Glomerular endothelial cell (primary cell): ENCODE results near the gene FRAS1. TPM values are rescaled to one million over a fixed set of nuclear protein-coding genes. Genes with fewer than 3 reads are reported as not detected.
"Not testable (repeated sequence)": the region's sequence is repeated elsewhere in the genome, so short reads cannot be mapped to it uniquely, and the experiment has no call there.

Experiments used
- DNase-seq: peaks from one replicate; pipeline ENCODE4 v3.0.0-alpha.2; 2011; ENCODE audit warnings: low read depth, low spot score; ENCODE audit errors: extremely low read depth
- total RNA-seq: library from RNA; depleted of rRNA; stranded (reverse); fragments of >200 nt; gene quantifications from 2 replicates; pipeline ENCODE4 v1.2.3, GENCODE V29; 2015

FRAS1 gene
- total RNA-seq, 1 donor from 2014 or later: 7.2 TPM

DNA sequence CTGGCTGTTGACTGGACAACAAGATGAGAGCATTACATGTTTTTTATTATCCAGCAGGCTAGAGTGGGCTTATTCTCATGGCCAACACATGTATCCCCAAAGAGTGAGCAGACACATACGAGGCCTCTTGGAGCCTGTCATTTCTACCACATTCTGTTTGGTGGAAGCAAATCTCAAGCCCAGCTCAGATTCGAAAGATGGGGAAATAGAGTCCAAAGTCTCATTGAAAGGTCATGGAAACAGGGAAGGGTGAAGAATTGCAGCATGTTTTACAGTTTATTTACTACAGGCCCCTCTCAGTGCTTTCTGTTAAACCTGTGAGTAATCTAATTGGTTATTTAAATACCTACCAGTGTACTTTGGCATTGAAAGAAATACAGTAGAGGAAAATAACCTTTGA is 108.6 kb downstream of the FRAS1 start:
- no peak for DNase-seq

DNA sequence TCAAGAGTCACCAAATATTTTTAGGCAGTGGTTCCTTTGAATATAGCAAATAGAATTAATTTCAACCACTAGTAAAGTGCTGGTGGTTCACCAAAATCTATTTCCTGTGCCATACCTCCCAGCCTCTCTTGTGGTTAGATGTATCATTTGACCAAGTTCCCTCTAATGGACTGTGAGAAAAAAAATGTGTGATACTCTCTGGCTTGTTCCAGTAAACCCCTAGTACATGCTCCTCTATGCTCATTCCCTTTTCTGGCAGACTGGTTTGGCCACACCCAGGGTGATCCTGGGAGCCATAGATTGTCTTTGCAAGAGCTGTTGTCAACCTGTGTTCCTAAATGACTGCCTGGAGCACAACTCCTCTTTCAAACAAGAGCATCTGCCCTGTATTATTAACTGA is 109.5 kb downstream of the FRAS1 start:
- DNase-seq: no peak

DNA sequence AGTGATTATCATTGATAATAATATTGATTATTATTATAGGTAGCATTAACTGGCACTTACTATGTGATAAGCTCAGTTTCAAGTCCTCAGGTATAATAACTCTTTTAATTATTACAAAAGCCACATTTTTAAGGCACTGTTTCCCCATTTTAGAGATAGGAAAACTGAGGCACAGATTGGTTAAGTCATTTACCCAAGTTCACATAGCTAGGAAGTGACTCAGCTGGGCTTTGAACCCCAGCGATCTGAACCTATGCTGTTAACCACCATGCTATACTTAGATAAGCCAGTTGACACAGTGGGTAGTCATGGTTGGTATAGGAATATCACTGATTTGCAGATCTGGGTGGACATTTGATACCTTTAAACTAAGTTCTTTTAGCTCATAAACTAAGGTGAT is 110.4 kb downstream of the FRAS1 start:
- no peak for DNase-seq

DNA sequence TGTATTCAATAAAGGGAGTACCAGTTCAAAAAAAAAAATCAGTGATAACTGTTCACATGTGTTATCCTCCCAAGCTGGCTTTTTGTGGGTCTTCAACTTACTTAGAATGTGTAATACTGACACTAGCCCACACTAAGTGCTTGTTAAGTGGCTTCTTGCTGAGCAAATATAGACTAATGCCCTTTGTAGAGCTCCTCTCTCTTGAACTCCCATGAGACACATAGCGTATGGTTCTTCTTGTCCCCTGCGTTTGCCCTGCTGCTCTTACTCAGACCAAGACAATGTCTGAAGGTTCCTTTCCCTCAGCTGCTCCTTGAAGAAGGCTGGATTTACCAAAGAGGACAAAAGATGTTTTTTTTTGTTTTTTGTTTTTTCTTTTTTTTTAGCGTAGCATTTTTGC is 110.9 kb downstream of the FRAS1 start:
- no peak for DNase-seq

DNA sequence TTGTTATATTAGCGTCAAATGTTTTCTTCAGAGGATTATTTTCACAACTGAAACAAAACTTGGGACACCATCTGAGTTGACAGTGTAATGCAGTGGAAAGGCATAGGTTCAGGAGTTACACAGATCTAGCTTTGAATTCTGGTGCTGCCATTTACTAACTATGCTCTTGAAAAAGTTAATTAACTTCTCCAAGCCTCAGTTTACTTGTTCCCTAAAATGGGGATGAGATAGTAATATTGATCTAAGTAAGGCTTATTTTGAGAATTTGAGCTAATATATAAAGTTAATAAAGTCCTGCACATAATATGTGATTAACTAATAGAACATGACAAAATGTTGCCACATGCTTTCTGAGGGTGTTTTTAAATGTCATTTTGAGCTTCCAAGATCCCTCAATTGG is 112.6 kb downstream of the FRAS1 start:
- DNase-seq: no peak

DNA sequence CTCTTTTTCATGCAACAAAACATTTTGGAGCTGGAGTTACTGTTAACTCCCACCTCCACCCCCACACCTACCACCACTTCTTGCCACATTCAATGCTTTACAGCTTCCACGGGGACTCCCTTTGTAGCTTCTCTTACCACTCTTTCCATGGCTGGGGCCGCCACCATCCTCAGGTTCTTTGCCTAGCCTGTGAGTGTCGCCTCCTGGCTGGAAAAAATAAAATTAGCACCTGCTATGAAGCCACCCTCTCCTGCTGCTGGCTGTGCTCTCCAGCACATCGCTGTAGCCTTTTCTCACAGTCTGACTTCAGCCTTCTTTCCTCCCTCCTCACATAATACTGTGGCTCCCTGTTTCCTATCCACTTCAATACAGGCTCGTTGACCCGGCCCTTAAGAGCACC is 114.4 kb downstream of the FRAS1 start:
- DNase-seq: no peak

DNA sequence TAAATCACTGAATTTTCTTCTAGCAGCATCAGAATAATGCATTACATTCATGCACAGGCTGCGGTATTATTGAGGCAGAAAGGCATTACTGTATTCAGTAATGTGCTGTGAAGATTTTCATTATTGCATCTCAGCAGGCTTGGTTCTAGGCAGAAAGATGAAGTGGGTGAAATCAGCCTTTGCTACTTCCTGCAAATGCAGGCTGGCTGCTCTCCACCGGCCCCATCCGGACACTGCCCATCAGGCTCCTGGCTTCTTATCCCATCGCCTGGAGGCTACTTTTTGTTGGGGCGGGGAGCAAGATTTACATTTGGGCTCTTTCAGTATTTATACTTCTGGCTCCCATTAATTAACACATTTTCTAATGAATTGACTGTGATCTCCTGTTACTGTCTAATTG is 117.8 kb downstream of the FRAS1 start:
- DNase-seq: no peak

DNA sequence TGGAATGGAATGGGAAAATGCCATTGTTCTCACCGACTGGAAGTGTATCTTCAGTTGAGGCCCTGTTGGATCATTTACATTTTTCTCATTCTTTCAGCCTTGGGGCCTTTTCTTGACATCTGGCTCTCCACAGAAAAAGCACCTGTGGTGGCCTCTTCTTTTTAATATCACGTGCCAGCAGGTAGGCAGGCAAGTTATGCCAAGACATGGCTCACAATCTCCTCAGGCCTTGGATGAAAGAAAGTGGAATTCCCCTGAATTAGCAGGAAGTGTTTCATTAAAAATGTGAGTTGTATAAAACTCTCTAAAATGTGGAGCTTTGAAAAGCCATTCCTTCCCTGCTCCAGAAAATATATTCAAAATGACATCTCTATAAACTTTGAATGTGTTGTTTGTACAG is 122.1 kb downstream of the FRAS1 start:
- no peak for DNase-seq

DNA sequence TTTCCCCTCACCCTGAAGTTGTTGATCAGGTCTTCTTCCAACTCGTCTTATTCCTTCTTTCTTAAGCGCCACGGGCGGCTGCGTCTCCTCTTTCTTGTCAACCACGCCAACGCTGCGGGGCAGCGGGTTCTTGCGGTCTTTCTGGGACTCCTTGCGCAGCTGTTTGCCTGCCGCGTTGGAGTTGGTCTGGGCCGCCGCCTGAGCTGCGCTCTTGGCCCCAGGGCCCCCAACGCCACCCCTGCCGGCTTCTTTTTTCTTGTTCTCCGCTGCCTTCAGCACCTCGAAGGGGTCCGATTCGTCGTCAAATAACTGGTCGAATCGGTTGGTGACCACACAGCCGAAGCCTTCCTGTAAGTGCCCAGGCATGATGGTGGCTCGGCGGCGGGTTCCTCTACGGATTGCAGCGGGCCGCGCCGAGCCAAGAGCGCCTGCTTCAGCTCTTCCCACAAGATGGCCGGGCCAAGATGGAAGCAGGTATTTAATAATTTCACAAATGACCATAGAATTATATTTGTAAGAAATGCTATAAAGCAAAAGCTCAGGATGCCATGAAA is 124.6 kb downstream of the FRAS1 start:
- DNase-seq: not testable (repeated sequence)

DNA sequence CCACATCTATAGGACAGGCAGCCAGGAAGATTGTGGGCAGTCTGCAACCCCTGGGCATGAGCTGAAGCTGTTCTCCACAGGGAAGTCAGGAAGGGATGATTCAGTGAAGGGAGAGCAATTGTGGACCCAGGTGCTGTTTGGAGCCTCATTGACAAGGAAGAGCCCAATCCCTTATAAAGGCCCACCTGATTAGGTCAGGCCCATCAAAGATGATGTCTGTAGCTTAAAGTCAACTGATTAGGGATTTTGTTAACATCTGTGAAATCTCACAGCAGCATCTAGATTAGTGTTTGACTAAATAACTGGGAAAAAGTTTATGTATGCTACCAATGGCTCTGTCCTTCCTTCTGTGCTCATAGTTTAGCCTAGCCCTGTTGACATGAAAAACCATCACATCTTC is 127.5 kb downstream of the FRAS1 start:
- DNase-seq: no peak

DNA sequence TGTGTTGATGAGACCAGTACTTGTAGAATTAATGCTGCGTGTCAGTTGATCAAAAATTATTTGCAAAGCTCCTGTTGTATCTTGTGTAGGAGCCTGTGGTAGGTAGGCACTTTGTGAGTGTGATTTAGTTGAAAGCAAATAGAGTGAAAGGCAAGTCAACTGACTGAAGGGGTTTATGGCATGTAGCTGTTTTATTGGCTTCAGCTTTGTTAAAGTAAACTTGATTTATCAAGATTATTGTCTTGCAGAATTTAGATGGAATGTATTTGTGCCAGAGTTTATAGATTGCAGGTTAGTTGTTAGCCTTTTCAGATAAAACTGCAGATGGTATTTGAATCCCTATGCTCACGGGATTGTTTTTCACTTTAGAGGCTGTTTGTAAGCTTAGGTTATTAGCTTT is 128.0 kb downstream of the FRAS1 start:
- DNase-seq: no peak

DNA sequence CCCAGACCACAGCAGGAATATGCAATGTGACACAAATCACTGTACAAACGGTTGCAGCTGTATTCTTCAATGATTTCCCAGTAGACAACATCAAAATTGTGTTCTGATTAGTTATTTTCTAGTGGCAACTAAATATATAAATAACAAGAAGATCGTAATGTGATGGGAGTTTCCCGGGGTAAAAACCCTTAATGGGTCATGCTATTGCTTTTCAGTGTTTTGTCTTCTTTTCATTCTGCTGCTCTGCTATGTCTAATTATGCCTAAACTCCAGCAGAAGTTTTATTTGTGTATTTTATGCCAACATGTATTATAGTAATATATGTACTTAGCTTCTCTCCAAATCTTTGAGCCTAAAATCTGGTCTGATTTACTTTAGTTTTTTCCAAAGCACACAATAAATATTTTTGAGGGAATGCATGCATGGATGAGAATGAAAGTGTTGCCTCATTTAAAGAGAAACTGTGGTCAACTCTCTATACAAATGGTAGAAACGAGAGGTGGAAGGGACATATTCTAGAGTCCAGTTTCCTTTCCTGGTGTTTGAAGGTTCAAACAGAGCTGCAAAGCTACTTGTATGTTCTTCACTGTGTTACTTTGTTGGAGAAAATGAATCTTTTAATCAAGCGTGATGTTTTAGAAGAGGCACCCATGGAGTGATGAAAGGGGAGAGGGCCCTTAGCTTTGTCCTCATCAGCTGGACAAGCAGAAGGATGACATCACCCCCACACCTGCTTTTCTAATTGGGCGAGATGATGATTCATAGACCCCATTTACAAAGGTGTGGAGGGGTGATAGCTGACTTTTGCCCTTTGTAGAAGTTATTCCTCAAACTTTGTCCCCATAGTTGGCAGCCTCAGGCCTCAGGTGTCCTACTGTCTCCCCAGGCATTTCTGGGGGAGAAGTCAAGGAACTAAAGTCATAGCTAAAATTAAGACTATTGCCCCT is 129.7 kb downstream of the FRAS1 start:
- no peak for DNase-seq

DNA sequence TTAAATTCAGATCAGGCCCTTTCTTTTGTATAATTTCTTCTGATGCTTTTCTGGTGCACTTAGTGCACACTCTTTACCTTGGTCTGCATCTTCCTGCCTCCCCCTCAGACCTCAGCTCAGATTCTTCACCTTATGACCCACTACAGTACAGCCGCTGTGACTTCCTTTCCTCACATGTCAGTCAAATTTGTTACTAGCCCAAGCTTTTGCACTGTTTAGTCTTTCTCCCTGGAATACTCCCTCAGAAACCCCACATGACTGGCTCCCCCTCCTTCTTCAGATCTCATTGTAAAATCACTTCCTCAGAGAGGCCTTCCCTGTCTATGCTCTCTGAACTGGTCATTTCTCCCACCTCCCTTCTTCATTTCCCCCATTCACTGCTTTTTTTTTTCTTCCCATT is 132.9 kb downstream of the FRAS1 start:
- DNase-seq: no peak

DNA sequence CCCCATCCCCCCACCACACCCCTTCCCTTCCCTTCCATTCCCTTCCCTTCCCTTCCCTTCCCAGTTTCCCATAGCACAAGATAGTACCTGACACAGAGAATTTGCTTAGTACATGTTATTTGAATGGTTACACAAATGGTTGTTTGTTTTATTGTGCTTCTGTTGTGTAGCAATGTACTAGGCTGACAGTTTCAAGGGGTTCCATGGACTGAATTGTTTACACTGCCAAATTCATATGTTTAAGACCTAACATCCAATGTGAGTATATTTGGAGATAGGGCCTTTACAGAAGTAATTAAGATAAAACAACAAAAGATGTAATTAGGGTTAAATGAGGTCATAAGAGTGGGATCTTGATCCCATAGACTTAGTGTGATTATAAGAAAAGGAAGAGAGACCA is 133.5 kb downstream of the FRAS1 start:
- no peak for DNase-seq

DNA sequence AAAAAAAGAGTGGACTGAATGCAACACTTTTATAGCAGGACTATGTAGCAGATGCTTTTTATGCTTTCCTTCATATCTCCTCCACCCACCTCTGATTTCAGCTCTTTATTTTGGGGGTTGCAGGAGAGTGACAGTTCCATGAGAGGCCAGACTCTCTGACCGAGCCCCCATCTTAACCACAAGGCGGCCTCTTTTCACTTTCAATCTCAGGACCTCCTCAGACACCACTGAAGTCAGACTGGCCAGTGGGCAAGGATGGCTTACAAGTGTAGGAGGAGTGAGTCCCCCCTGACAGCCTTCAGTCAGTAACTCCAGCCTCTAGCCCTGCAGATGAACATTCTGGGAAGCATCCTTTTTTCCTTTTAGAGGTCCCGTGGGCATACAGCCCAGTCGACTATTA is 140.8 kb downstream of the FRAS1 start:
- no peak for DNase-seq

DNA sequence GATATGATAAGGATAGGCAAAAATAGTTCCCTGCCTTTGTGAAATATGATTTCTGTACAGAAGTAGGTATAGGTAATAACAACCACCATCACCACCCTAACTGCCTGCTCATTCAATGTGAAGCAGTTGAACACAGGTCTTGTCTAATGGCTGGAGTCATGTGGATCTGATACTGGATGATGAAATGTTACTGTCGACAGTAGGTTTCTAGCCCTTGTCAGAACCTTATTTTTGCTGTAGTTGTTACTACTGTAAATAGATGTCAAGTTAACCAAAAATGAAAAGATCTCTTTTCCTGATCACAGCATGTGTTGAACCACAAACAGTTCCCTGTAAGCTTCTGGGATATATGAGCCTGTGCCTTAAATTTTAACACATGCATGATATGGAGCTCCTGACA is 142.9 kb downstream of the FRAS1 start:
- DNase-seq: no peak

DNA sequence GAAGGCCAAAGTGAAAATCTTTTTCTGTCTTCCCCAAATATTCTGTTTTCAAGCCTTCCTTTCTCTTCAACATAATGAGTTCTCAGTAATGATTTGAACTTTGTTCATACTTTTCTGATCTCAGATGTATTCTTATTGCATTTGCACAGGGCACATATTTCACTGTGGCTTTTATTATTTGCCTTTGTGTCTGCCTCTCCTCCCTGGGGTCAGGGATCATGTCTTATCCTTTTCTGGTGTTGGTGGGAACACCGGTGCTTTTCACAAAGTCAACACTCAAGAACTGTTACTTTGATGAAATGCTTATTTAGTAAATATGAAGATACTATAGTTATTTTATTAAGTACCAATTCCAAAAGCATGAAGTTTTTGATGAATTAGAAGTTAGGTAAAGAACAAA is 143.8 kb downstream of the FRAS1 start:
- DNase-seq: no peak

DNA sequence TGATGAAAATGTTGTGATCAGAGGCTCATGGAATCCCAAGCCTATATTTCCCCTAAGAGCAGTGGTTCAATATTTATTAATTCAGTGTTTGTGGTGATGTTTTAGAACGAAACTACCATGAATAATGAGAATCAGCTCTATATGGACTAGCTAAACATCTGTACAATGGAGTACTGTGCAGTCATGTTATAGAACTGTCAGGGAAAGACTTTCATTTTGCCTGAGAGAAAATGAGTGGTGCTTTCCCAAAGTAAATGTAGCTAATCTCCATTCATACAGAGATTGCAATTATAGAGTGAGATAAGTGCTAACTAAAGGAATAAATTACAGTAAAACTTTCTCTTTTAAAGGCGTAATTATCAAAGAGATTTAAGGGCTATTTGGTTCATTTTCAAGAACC is 147.1 kb downstream of the FRAS1 start:
- no peak for DNase-seq

DNA sequence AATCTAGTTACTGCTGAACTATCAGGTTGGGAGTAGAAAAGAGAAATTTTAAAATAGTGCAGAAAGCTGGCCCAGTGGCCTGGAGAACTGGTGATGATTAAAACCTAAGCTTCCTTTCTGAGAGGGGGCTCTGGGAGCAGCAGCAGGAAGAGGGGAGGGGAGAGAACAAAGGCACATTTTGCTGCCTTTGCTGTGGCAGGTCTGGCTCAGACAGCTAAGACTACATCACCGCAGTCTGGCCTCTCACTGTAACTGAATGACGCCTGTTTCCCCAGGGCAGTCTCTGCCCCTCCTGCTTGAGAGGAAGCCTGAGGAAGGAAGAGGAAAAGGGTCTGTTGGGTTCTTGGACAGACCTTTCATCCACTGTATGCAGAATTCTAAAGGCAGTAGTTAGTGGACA is 148.5 kb downstream of the FRAS1 start:
- no peak for DNase-seq

DNA sequence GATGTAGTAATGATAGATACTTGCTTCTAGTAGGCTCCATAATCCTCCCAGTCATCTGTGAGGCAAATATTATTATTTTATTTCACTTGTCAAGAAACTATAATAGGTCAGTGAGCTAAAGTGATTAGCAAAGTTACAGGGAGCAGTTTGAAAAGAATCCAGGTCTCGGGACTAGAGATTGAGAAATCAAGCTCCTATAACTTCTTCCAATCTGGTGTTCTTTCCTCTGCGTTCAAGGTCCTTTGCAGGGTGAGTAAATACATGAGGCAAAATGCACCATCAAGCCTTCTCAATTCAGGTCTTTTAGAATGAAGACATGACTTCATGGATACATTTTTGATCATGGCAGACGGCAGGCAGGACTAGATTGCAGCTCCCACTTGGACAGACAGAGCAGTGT is 150.4 kb downstream of the FRAS1 start:
- DNase-seq: no peak

DNA sequence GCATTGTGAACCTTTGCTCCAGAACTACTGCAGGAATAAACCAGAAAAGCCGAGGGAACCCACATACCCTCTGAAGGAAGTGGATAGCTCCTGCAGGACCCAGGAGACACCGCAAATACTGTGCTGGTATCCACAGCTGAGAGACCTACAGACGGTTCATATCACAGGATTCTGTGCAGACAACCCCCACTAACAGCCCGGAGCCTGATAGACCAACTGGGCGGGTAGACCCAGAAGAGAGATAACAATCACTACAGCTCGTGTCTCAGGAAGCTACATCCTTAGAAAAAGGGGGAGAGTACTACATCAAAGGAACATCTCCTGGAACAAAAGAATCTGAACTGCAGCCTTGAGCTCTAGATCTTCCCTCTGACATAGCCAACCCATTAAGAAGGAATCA is 150.8 kb downstream of the FRAS1 start:
- no peak for DNase-seq

DNA sequence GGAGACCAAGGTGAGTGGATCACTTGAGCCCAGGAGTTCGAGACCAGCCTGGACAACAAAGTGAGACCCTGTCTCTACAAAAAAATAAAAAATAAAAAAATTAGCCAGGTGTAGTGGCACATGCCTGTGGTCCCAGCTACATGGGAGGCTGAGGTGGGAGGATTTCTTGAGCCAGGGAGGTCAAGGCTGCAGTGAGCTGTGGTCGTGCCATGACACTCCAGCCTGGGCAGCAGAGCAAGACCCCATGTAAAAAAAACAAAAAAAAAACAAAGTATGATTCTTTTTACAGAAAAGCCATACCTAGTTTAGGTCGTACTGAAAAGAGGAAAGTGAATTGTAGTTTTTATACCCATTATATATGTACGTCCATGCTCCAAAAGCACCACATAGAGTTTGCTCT is 151.8 kb downstream of the FRAS1 start:
- not testable (repeated sequence) for DNase-seq
